GM18951 (cell line): Measurements from ENCODE around the gene SEL1L2.

Source experiments
- POLR2A ChIP-seq: IDR thresholded peaks from 4 replicates; pipeline ENCODE4 v1.6.1; 2011; ENCODE audit warnings: mild to moderate bottlenecking; ENCODE audit not compliant: insufficient read length, insufficient read depth; ENCODE audit errors: extremely low read depth
- in situ Hi-C: fragments of 300-500 bp; cut with MboI; formaldehyde crosslinking; loops from one replicate; pipeline ENCODE4 v1.12.0; 2022; ENCODE audit warnings: low sequenced_read_pairs, mixed read lengths, inconsistent platforms; ENCODE audit not compliant: unreplicated experiment

SEL1L2 gene

DNA sequence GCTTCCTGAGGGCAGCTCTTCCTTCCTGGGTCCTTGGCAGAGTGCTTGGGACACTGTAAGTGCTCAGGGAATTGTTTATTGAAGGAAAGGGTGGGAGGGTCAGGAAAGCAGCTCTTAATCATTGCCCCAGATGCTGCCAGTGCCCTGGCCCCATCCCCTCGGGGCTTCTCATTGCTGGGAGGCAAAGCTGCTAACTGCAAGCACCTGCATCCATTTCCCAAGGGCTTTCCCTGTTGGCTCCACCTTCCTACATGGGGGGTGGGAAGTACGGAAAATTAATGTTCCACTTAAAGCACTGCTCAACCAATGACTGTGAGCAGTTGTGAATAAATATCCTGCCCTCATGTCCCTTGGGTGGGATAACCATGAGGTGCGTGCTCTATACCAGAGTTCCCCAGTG, 149.2 kb downstream of the SEL1L2 start:
- no peak for TF ChIP-seq POLR2A
- in situ Hi-C loops, result no loop called here

DNA sequence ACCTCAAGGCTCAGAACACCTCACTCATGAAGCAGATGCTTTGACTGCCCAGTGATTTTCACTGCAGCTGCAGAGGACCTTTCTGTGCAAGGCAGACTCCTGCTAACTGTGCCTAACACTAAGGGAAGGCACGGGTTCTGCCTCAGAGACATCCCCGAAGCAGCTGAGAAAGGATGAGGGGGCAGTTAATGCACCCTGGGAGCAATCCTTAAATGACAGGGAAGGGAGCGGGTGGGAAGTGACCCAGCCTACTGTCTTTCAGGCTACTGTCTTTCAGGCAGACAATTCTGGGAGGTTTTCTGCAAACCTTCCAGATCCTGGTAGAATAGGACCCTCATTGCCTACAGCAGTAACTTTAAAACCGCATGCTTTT, 150.3 kb downstream of the SEL1L2 start:
- no peak for TF ChIP-seq POLR2A
- in situ Hi-C loops, result no loop called here

DNA sequence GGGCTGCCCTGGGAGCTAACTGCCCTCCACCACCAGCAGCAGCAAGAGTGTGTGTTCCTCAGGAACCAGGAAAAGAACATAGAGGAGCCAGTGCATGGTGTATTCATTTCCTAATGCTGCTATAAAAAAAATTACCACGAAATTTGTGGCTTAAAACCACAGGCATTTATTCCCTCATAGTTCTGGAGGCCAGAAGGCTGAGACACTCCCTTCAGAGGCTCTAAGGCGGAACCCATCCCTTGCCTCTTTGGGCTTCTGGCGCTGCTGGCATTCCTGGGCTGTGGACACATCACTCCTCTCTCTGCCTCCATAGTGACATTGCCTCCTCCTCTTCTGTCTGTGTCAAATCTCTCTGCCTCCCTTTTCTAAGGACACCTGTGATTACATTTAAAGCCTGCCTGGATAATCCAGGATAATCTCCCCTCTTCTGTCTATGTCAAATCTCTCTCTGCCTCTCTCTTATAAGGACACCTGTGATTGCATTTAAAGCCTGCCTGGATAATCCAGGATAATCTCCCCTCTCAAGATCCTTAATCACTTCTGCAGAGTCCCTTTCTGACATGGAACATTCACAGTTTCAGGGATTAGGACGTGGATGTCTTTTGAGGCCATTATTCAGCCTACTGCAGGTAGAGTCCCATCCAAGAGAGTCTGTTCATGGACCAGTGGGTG, 150.9 kb downstream of the SEL1L2 start:
- TF ChIP-seq POLR2A, result no peak
- in situ Hi-C loops, result no loop called here

DNA sequence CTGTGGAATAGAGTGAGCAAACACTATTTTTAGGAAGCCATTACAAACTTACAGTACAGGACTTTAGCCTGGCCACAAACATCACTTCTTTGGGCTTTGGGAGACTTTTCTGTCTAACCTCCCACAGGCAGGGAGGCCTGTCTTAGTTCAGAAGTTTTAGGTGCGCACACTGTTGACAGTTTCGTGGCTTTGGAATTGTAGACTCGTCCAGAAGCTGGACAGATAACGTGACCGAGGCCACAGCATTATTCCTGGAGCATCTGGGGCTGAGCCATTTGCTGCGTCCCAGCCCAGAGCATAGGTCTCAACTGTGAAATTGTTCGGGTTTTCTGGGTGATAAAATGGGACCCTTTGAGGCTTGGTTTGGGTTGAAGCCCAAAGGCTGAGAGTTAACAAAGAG, 151.8 kb downstream of the SEL1L2 start:
- in situ Hi-C loops, result no loop called here
- no peak for TF ChIP-seq POLR2A

DNA sequence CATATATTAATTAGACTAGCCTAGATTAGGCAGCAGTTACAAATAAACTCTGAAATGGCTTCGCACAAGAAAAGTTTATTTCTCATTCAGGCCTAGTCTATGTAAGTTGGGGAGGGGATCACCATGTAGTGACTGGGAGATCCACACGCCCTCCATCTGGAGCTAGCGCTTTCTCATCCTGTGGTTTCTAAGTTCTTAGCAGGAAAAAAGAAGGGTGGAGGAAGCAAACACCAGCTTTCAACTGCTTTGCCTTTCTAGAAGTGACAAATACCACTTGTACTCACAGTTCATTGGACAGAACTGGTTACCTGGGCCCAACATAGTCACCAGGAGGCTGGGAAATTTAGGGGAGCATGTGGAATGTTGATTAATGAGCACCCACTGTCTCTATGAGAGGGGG, 158.9 kb downstream of the SEL1L2 start:
- in situ Hi-C loops, result no loop called here
- TF ChIP-seq POLR2A, result no peak

DNA sequence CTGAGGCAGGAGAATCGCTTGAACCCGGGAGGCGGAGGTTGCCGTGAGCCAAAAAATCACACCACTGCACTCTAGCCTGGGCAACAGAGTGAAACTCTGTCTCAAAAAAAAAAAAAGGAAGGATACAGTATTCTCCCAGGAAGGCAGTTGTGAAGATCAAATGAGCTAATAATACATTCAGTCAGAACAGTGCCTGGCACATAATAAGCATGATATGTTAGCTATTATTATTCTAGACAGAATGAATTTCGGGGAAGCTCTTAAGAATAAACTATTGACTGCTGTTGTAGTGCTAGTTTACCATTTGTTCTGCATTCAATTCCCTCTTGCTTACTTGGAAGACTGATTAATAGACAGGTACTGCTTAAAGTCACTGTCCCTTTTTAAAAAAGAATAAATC, 164.9 kb downstream of the SEL1L2 start:
- in situ Hi-C loops, result loop anchor here (10.0 kb wide), 1 partner anchor 229 kb away; no protein-coding TSS in a partner anchor
- TF ChIP-seq POLR2A, result no peak

DNA sequence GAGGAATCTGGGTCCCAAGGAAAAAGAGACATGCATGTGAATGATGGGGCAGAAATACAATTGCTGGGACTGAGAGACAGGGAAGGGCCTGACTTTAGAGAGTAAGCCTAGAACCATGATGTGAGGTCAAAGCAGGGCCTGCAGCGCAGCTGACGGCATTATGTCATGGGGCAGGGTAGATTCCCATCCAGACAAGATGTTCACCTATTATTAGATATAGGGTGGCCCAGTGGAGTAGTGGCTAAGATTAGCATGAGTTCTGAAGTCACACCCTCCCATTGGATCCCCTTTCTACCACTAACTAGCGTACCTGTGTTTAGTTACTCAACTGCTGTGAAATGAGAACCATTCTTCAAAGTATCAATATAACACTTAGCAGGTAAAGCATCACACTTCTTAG, 166.0 kb downstream of the SEL1L2 start:
- no peak for TF ChIP-seq POLR2A
- in situ Hi-C loops, result loop anchor here (10.0 kb wide), 1 partner anchor 230 kb away; no protein-coding TSS in a partner anchor

DNA sequence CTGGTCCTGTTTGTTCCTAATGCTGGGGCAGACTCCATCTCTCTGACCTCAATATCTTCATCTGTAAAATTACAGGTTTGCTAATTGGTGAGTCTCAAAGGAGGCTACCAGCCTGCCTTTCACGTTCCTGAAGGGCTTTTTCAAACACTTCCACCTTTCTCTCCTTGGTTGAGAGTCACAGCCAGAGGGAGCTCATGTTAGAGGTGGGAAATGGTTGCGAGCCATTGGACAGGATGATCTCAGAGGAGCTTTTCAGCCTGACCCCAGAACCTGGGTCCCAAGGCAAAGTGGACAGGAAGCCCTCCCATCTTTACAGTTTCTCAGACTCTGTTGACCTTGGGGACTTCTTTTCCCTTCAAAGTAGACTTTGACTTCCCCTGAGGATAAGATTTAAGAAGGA, 168.0 kb downstream of the SEL1L2 start:
- in situ Hi-C loops, result loop anchor here (10.0 kb wide), 1 partner anchor 232 kb away; no protein-coding TSS in a partner anchor
- no peak for TF ChIP-seq POLR2A

DNA sequence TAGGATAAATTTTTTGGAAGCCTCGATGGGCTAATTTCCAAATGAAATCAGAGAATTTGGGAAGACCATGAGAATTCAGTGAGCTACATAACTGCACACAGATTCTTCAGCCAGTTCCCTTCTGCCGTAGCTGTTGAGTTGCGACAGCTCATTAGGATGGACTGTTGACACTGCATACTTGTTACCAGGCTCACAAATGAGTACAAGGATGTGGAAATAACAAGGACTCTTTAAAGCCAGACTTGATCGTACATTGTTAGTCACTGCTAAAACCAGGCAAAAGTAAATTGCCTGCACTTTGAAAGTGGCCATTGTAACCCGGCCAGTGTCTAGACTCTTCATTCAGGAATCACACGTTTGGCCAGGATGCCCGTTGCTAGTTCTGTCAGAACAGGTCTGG, 168.5 kb downstream of the SEL1L2 start:
- TF ChIP-seq POLR2A, result no peak
- in situ Hi-C loops, result loop anchor here (10.0 kb wide), 1 partner anchor 233 kb away; no protein-coding TSS in a partner anchor

DNA sequence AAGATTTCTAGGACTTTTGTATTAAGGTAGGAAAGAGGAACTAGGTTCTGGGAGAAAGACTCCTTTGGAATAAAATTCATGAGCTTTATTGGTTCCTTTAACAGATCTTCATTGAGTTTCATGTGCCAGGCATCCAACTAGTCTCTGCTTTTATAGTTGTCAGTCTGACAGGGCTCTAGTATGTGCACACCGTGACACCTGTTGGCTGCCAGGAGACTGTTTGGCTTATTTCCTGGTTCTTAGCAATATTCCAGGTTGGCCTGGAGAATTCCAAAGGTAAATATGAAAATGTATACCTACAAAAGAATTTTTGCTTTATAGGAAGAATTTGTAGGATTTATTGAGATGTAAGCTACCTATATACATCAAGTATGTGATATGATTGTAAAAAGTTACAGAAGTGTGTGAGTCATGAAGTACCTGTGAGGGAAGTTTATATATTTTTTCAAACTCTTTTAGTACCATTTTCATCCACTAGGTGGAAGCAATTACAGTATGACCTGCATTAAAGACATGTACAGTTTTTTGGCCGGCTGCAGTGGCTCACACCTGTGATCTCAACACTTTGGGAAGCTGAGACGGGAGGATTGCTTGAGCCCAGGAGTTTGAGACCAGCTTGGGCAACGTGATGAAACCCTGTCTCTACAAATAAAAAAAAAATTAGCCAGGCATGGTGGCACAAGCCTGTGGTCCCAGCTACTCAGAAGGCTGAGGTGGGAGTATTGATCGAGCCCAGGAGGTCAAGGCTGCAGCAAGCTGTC, 170.3 kb downstream of the SEL1L2 start:
- in situ Hi-C loops, result loop anchor here (10.0 kb wide), 1 partner anchor 235 kb away; no protein-coding TSS in a partner anchor
- no peak for TF ChIP-seq POLR2A

DNA sequence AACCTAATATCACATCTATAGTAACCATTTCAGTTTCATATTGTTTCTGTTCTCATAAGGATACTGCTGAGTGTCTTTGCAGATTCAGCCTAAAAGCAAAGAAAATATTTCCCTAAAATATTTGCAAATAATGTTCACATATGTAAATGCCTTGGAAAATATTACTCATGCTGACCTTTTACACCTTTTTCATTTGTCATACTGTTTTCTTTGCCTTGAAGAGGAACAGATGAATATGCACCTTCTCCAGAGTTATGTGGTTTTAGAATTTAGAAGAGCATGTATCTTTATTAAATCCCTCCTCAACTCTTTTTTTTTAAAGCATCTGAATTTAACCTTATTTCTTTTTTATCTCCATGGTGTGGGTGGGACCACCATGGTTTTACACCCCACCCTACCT, 173.1 kb downstream of the SEL1L2 start:
- in situ Hi-C loops, result no loop called here
- TF ChIP-seq POLR2A, result no peak

DNA sequence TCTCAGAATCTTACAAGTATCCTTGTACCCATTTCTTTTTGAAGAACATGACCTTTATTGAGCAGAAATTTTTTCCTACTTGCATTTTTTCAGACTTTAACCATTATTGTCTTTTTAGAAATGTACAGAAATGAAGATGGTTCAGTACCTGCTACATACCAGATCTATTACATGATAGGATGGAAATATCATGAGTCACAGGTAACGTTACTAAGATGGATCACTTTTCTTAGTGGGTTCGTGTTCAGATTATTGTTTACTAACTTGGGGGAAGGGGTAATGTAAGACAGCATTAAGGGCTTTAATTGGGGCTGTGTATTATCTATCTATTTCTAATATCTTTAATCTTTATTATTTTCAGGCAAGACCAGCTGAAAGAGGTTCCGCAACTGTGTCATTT, 173.7 kb downstream of the SEL1L2 start:
- in situ Hi-C loops, result no loop called here
- TF ChIP-seq POLR2A, result no peak

DNA sequence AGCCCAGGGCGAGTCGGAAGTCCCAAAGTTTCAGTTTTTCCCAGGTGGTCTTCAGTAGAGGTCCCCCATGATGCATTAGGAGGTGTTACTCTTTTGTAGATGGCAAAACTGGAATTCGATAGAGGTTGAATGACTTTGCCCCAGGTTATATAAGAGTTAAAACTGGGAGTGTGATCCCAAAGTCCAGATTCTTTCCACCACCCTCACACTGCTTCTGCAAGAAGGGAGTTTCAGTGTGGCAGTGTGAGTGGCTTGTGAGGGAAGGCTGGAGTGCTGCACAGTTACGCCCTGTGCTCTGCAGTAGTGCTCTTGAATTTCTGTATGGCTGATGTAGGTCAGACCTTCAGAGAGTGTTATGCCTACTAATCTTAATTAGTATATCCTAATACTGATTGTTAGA, 175.7 kb downstream of the SEL1L2 start:
- in situ Hi-C loops, result no loop called here
- no peak for TF ChIP-seq POLR2A

DNA sequence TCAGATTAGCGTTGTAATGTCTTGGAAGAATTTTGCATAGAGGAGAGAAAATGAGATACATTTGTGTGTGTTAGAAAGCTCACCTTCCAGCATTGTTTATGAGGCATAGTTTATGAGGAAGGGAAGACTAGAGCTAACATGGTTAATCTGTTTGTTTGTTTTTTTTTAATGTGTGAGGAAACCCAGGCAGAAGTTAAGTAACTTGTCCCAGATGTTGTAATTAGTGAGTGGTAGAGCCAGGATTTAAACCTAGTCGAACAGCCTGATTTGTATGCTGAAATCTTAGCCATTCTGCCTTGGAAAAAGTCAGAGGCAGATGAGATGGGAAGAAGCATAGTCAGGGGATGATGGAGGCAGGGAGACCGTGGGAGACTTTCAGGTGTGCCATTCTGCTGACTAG, 176.5 kb downstream of the SEL1L2 start:
- TF ChIP-seq POLR2A, result no peak
- in situ Hi-C loops, result no loop called here

DNA sequence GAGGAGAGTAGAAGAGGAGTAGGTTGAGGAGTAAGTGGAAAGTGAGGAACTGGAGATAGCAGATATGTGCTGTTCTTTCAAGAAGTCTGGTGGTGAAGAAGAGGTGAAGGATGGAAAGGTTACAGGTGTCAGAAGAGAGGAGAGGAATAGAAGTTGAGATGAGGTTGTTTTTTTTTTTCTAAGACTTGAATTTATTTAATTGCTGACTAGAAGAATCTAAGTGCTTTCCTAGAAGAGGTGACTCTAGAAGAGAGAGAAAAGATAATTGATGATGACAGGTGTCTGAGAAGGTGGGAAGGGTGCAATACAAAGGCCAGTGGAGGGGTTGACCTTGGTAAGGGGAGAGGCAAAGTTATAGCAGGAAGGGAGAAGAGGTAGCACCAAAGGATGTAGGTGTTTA, 180.0 kb downstream of the SEL1L2 start:
- no peak for TF ChIP-seq POLR2A
- in situ Hi-C loops, result no loop called here

DNA sequence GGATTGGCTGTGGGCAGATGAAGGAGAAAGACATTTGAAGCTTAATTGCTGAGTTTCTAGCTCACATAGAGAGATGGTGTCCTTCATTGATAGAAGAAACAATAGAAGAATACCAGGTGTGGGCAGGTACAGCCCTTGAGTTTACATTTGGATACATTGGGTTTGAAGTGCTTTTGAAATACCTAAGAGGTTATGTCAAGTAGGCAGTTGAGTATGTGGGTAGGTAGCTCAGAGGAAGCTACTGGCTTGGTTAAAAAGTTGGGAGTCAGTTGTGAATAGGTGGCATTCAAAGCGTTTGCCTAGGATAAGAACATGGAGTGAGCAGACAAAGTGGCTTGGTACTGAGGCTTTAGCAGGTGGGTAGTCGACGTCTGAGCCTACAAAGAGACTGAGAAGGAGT, 180.6 kb downstream of the SEL1L2 start:
- no peak for TF ChIP-seq POLR2A
- in situ Hi-C loops, result no loop called here
